Left lung (tissue), 10 donors: ENCODE data around the gene WDR49. TPM values are rescaled to one million over a fixed set of nuclear protein-coding genes. Genes with fewer than 3 reads are reported as not detected.

Experiments used
- ATAC-seq: fragments of 200-7000 bp; cut with Tn5 transposase; one replicate; pipeline ENCODE4 v1.9.1; 2020; ENCODE audit warnings: moderate library complexity
- DNase-seq, 4 donors: peaks; one replicate each; pipeline ENCODE4 v3.0.0-alpha.2; 2013 to 2020
- H3K27ac ChIP-seq, 2 donors: fragments of 200-600 bp; sonication (generic) in 1 of 2; one replicate each; pipeline versions ENCODE4 v1.5.0 to v1.8.0; 2020 to 2021
- H3K27me3 ChIP-seq, 2 donors: fragments of 200-600 bp; sonication (generic) in 1 of 2; one replicate each; pipeline versions ENCODE4 v1.5.0 to v1.8.0; 2020 to 2021
- H3K36me3 ChIP-seq, 2 donors: fragments of 200-600 bp; sonication (generic) in 1 of 2; one replicate each; pipeline versions ENCODE4 v1.5.0 to v1.8.0; 2020 to 2021
- H3K4me1 ChIP-seq, 2 donors: fragments of 200-600 bp; one replicate each; pipeline ENCODE4 v1.8.0; 2021
- H3K4me3 ChIP-seq, 2 donors: fragments of 200-600 bp; sonication (generic) in 1 of 2; one replicate each; pipeline versions ENCODE4 v1.5.0 to v1.8.0; 2020 to 2021; ENCODE audit warnings: mild to moderate bottlenecking in 1 of 2
- H3K9me3 ChIP-seq, 2 donors: fragments of 200-600 bp; sonication (generic) in 1 of 2; one replicate each; pipeline versions ENCODE4 v1.5.0 to v1.8.0; 2020 to 2021
- intact Hi-C, 2 donors: fragments of 100-400 bp; cut with DNase I; formaldehyde crosslinking; loops; one replicate each; pipeline versions ENCODE4 v1.11.2 to v1.14.2; 2022
- polyA plus RNA-seq, 6 donors: library from polyadenylated mRNA; unstranded; fragments of 120-200 nt; gene quantifications; one replicate each; pipeline ENCODE4 v1.2.1, GENCODE V29; 2013; ENCODE audit not compliant: insufficient read length in 6 of 6
- total RNA-seq, 2 donors: library from RNA; stranded (reverse); fragmentation: NEBNext Ultra II Directional; extraction: Animal tissue kit (Norgen Biotek cat#: 25700); gene quantifications; one replicate each; pipeline ENCODE4 v1.2.1, GENCODE V29; 2021
- TF ChIP-seq, protein P1 (sequence below), 2 donors: fragments of 200-600 bp; sonication (generic) in 1 of 2; IDR thresholded peaks; one replicate each; pipeline versions ENCODE4 v1.5.0 to v1.8.0; 2021; ENCODE audit warnings: antibody characterized with exemption in 2 of 2
- donor health status: DM: no; HTN: yes; CAD: no.
- donor health status: DM: no; HTN: no; CAD: no.

The WDR49 gene
- total and polyA plus RNA-seq, 8 donors = 0.99 to 6.0 (median 2.5) TPM

DNA sequence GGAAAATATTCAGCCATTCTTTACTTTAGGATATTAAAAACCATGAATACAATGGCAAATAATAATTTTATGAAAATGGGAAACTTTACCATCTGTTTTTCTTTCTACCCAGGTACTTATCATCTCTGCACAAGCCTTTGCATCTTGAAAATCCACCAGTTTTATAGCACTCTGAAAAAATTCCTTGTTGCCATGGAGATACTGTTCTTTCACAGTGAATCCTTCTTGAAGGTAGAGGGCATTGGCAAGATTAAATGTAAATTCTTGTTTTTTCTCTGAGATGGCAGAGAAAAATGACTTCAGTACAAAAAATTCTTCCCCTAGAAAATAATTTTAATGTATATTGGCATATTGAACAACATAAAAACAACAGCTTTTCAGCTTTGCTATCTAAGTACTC, 186.8 kb downstream of the WDR49 start:
- no peak overlapping the region for H3K4me3 ChIP-seq
- H3K9me3 ChIP-seq = no peaks in the 10 kb centered on the region
- H3K27me3 ChIP-seq = no peaks in the 10 kb centered on the region
- ATAC-seq (no peak), DNase-seq (no peak)
- no peaks in the 10 kb centered on the region for H3K36me3 ChIP-seq
- H3K4me1 ChIP-seq = no peaks in the 10 kb centered on the region
- TF ChIP-seq, protein P1, sequence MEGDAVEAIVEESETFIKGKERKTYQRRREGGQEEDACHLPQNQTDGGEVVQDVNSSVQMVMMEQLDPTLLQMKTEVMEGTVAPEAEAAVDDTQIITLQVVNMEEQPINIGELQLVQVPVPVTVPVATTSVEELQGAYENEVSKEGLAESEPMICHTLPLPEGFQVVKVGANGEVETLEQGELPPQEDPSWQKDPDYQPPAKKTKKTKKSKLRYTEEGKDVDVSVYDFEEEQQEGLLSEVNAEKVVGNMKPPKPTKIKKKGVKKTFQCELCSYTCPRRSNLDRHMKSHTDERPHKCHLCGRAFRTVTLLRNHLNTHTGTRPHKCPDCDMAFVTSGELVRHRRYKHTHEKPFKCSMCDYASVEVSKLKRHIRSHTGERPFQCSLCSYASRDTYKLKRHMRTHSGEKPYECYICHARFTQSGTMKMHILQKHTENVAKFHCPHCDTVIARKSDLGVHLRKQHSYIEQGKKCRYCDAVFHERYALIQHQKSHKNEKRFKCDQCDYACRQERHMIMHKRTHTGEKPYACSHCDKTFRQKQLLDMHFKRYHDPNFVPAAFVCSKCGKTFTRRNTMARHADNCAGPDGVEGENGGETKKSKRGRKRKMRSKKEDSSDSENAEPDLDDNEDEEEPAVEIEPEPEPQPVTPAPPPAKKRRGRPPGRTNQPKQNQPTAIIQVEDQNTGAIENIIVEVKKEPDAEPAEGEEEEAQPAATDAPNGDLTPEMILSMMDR (IDR thresholded peaks at IDR 0.05) = no peak
- no peak overlapping the region for H3K27ac ChIP-seq
- intact Hi-C loops = no loop called here

DNA sequence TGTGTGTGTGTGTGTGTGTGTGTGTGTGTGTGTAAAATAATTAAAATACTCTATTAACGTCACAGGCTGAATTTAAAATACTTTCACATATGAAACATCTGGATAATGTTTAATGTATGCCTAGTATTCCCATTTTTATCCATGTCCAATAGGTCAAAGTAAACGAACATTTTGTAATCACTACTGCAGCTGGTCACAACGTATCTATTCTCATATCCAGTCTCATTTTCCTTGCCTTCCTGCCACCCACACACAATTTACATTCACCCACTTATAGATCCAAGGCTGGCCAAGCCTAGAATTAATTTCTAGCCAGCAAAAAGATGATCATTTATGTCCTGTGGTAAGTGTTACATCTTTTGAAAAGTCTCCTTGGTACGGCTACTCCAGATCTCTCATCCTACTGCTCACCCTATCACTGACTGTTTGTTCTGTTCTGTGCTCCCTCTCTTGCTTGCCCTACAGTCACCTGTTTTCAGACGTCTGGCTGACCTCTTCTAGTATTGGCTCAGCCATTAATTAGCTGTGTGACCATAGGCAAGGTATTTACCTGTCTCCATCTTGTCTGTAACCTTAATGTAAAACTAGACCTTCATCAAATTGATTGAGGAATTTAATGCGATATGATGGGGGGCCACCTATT, 197.5 kb downstream of the WDR49 start:
- DNase-seq = no peak
- Histone ChIP-seq H3K36me3 (no peaks in the 10 kb centered on the region), H3K27me3 (no peaks in the 10 kb centered on the region), H3K4me1 (no peaks in the 10 kb centered on the region), H3K9me3 (no peaks in the 10 kb centered on the region), H3K4me3 (no peak overlapping the region), H3K27ac (no peak overlapping the region)
- TF ChIP-seq, protein P1 (IDR thresholded peaks at IDR 0.05) = no peak
- intact Hi-C loops = no loop called here
- ATAC-seq = no peak

DNA sequence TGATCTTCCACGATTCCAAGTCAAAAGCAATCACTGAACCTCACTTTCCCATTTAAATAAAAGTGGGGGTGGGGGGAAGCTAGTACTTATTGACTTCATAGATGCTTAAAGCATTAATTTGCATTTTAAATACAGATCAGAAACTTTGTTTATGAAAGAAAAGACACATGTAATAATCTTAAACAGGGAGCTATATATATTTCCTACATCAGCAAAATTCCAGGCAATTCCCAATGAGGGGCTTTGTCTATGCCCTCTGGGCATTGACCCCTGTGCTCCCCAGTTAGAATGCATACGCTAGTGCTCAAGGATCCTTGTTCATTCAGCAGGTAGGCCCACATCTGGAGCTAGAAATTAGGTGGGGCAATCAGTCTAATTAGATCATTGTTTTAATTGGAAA, 199.9 kb downstream of the WDR49 start:
- intact Hi-C loops = no loop called here
- TF ChIP-seq, protein P1 (IDR thresholded peaks at IDR 0.05) = no peak
- no peak for ATAC-seq

DNA sequence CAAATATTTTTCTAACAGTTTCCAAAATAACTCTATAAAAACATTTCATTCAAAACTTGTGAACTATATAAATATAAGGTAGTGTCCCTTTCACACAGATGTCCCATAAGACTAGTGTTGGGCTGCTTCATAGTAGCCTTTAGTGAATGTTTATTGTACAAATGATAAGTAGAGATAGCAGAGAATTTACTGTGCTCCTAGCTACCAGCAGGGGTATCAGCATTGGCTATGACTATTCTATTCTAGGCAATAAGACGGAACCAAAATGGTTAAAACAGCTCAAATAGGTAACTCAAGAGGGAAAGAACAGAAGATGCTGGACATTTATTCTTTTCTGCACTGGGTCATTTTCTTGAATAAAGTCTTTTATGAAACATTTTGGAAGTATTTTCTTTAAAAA, 202.5 kb downstream of the WDR49 start:
- Histone ChIP-seq H3K4me1 (no peaks in the 10 kb centered on the region), H3K9me3 (no peaks in the 10 kb centered on the region), H3K27me3 (no peaks in the 10 kb centered on the region), H3K4me3 (no peak overlapping the region), H3K36me3 (no peaks in the 10 kb centered on the region), H3K27ac (no peak overlapping the region)
- no peak for ATAC-seq
- DNase-seq = no peak
- TF ChIP-seq, protein P1 (IDR thresholded peaks at IDR 0.05) = no peak
- intact Hi-C loops = no loop called here

More for the DNA sequence above, 199.9 kb downstream of the WDR49 start:
- H3K4me1 ChIP-seq = no peaks in the 10 kb centered on the region
- no peak overlapping the region for H3K4me3 ChIP-seq
- DNase-seq = no peak
- H3K9me3 ChIP-seq = no peaks in the 10 kb centered on the region
- no peaks in the 10 kb centered on the region for H3K27me3 ChIP-seq
- H3K27ac ChIP-seq = no peak overlapping the region
- H3K36me3 ChIP-seq = no peaks in the 10 kb centered on the region

DNA sequence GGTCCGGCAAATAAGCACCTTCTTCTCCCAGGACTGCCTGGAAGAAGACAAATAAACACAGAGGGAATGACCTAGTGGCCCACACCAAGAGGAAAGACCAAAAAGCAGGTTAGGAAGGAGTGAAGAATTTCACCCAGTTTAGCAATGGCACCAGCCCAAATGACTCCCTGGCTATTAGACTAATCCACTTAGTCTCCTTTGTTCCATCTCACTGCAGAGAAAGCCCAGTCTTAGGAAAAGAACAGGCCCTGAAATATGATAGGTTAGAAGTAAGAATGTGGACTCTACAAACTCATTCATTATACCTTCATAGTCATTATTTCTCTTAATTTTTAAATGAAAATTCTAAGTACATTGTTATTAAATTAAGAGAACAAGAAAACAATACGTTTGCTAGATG, 203.1 kb downstream of the WDR49 start:
- Histone ChIP-seq H3K27ac (no peak overlapping the region), H3K4me3 (no peak overlapping the region), H3K9me3 (no peaks in the 10 kb centered on the region), H3K27me3 (no peaks in the 10 kb centered on the region), H3K36me3 (no peaks in the 10 kb centered on the region), H3K4me1 (no peaks in the 10 kb centered on the region)
- no peak for DNase-seq
- intact Hi-C loops = no loop called here
- no peak for ATAC-seq
- TF ChIP-seq, protein P1 (IDR thresholded peaks at IDR 0.05) = no peak
